H1 (cell line): ENCODE data around the gene LRRC2. TPM values are rescaled to one million over a fixed set of nuclear protein-coding genes. Genes with fewer than 3 reads are reported as not detected.

ENCODE experiments used
- CTCF ChIA-PET: fragments of 300-600 bp; sonication (Branson Sonifier 250); formaldehyde crosslinking; loops from one replicate; lab custom pipeline; 2021; ENCODE audit not compliant: partially characterized antibody; lab: Charles Lee
- POLR2A ChIA-PET: fragments of 300-600 bp; sonication (Branson Sonifier 250); formaldehyde crosslinking; loops from one replicate; lab custom pipeline; 2021; ENCODE audit warnings: inconsistent platforms; ENCODE audit not compliant: partially characterized antibody; lab: Charles Lee
- DNase-seq, 2 experiments: peaks; one replicate each; pipeline versions ENCODE4 v3.0.0 to v3.0.0-alpha.2; 2010 to 2022; ENCODE audit warnings: low spot score in 2 of 2, low read depth in 1 of 2, mixed read lengths in 1 of 2
- FAIRE-seq: peaks from 2 replicates; lab custom pipeline; 2011; peaks lifted over from hg19 to GRCh38; lab: Jason Lieb, UNC
- H2AFZ ChIP-seq: 2 replicates; pipeline ENCODE4 v1.8.1; 2012; ENCODE audit warnings: low read length, inconsistent platforms
- H2AK5ac ChIP-seq: 2 replicates; pipeline ENCODE4 v1.6.1; 2013; ENCODE audit warnings: low read depth, low read length
- H2BK120ac ChIP-seq: replicated peaks from 2 replicates; pipeline ENCODE3; 2013; ENCODE audit warnings: low read depth, low read length, inconsistent platforms
- H2BK12ac ChIP-seq: 2 replicates; pipeline ENCODE4 v1.6.1; 2013; ENCODE audit warnings: low read depth, low read length
- H2BK15ac ChIP-seq: 2 replicates; pipeline ENCODE4 v1.6.1; 2013; ENCODE audit warnings: low read length
- H2BK20ac ChIP-seq: 2 replicates; pipeline ENCODE4 v1.6.1; 2013; ENCODE audit warnings: low read length
- H2BK5ac ChIP-seq: 2 replicates; pipeline ENCODE4 v1.6.1; 2013; ENCODE audit warnings: low read depth, low read length
- H3K14ac ChIP-seq: 2 replicates; pipeline ENCODE4 v1.6.1; 2013; ENCODE audit warnings: inconsistent platforms; ENCODE audit not compliant: insufficient read length
- H3K18ac ChIP-seq: 2 replicates; pipeline ENCODE4 v1.6.1; 2013; ENCODE audit warnings: low read length; ENCODE audit errors: extremely low read depth
- H3K23ac ChIP-seq: 2 replicates; pipeline ENCODE4 v1.6.1; 2013; ENCODE audit warnings: inconsistent platforms; ENCODE audit not compliant: insufficient read length
- H3K23me2 ChIP-seq: 2 replicates; pipeline ENCODE4 v1.6.1; 2013; ENCODE audit warnings: low read depth, low read length
- H3K27ac ChIP-seq: 2 replicates; pipeline ENCODE4 v1.6.1; 2011; ENCODE audit warnings: low read depth, low read length, inconsistent platforms
- H3K27me3 ChIP-seq, 4 experiments: replicated peaks in 1 of 4; 1 replicate in 1 of 4; 2 replicates in 3 of 4; pipeline versions ENCODE4 v1.6.1 to v1.8.1; 2011 to 2013; ENCODE audit warnings: low read length in 3 of 4, mild to moderate bottlenecking in 3 of 4, inconsistent platforms in 2 of 4, mixed read lengths in 2 of 4, moderate library complexity in 1 of 4; ENCODE audit not compliant: control insufficient read depth in 3 of 4, insufficient read depth in 3 of 4; ENCODE audit errors: extremely low read depth in 1 of 4
- H3K36me3 ChIP-seq, 4 experiments: 2 replicates each; pipeline versions ENCODE4 v1.6.1 to v1.8.1; 2011 to 2013; ENCODE audit warnings: mild to moderate bottlenecking in 4 of 4, low read length in 3 of 4, moderate library complexity in 2 of 4, control low read depth in 1 of 4, inconsistent platforms in 1 of 4; ENCODE audit not compliant: insufficient read depth in 4 of 4, control insufficient read depth in 2 of 4
- H3K4ac ChIP-seq: replicated peaks from 2 replicates; pipeline ENCODE3; 2013; ENCODE audit warnings: low read length, low read depth, mixed read lengths, inconsistent platforms; ENCODE audit not compliant: insufficient read length
- H3K4me1 ChIP-seq, 4 experiments: replicated peaks in 1 of 4; 1 replicate in 1 of 4; 2 replicates in 3 of 4; pipeline versions ENCODE4 v1.6.1 to v1.8.1; 2011 to 2013; ENCODE audit warnings: low read length in 3 of 4, inconsistent platforms in 2 of 4, mixed read lengths in 1 of 4; ENCODE audit not compliant: insufficient read depth in 4 of 4, control insufficient read depth in 3 of 4
- H3K4me2 ChIP-seq, 2 experiments: 2 replicates each; pipeline versions ENCODE4 v1.6.1 to v1.8.1; 2011 to 2013; ENCODE audit warnings: low read depth in 2 of 2, low read length in 2 of 2, control low read depth in 1 of 2, inconsistent platforms in 1 of 2, mild to moderate bottlenecking in 1 of 2; ENCODE audit not compliant: insufficient read depth in 1 of 2
- H3K4me3 ChIP-seq, 4 experiments: fragments of 200-600, 300-600 bp in 1 of 4; sonication (generic), shearing (Covaris generic), sonication (Bioruptor Twin) in 1 of 4; 2 replicates each; pipeline versions ENCODE4 v1.5.1 to v1.8.1; 2011 to 2016; ENCODE audit warnings: low read length in 4 of 4, low read depth in 3 of 4, control low read depth in 2 of 4, inconsistent platforms in 2 of 4, mild to moderate bottlenecking in 2 of 4, mixed read lengths in 1 of 4, moderate library complexity in 1 of 4; ENCODE audit not compliant: insufficient read depth in 2 of 4; ENCODE audit errors: extremely low read depth in 1 of 4
- H3K56ac ChIP-seq: replicated peaks from 2 replicates; pipeline ENCODE3; 2013; ENCODE audit warnings: low read depth, mild to moderate bottlenecking, mixed read lengths, low read length, inconsistent platforms; ENCODE audit not compliant: insufficient read length
- H3K79me1 ChIP-seq: 2 replicates; pipeline ENCODE4 v1.6.1; 2013; ENCODE audit warnings: low read depth, low read length, control low read depth
- H3K79me2 ChIP-seq, 2 experiments: 2 replicates each; pipeline versions ENCODE4 v1.6.1 to v1.8.1; 2012 to 2013; ENCODE audit warnings: low read length in 2 of 2, mild to moderate bottlenecking in 2 of 2, inconsistent platforms in 1 of 2; ENCODE audit not compliant: insufficient read depth in 2 of 2, control insufficient read depth in 1 of 2
- H3K9ac ChIP-seq, 4 experiments: replicated peaks in 1 of 4; 1 replicate in 1 of 4; 2 replicates in 3 of 4; pipeline versions ENCODE4 v1.6.1 to v1.8.1; 2011 to 2013; ENCODE audit warnings: low read depth in 3 of 4, low read length in 3 of 4, control low read depth in 2 of 4, mild to moderate bottlenecking in 2 of 4, moderate library complexity in 2 of 4, inconsistent platforms in 1 of 4; ENCODE audit errors: extremely low read depth in 1 of 4
- H3K9me3 ChIP-seq, 2 experiments: 2 replicates each; pipeline versions ENCODE4 v1.6.1 to v1.8.1; 2012 to 2013; ENCODE audit warnings: mild to moderate bottlenecking in 2 of 2, moderate library complexity in 2 of 2, control low read depth in 1 of 2, inconsistent platforms in 1 of 2, low read depth in 1 of 2, low read length in 1 of 2, mixed read lengths in 1 of 2; ENCODE audit not compliant: insufficient read depth in 2 of 2
- H4K20me1 ChIP-seq, 2 experiments: replicated peaks in 1 of 2; 2 replicates each; pipeline versions ENCODE3 to v1.8.1; 2011 to 2013; ENCODE audit warnings: inconsistent platforms in 2 of 2, low read length in 2 of 2, mild to moderate bottlenecking in 1 of 2; ENCODE audit not compliant: insufficient read depth in 2 of 2, control insufficient read depth in 1 of 2
- H4K5ac ChIP-seq: 2 replicates; pipeline ENCODE4 v1.6.1; 2013; ENCODE audit warnings: low read length, low read depth, mixed read lengths, inconsistent platforms; ENCODE audit not compliant: insufficient read length
- H4K8ac ChIP-seq: 2 replicates; pipeline ENCODE4 v1.8.0; 2013; ENCODE audit warnings: mild to moderate bottlenecking, moderate library complexity, low read length, inconsistent platforms; ENCODE audit not compliant: insufficient read depth; ENCODE audit errors: extremely low read depth
- H4K91ac ChIP-seq: replicated peaks from 2 replicates; pipeline ENCODE3; 2013; ENCODE audit warnings: low read length, mixed read lengths, inconsistent platforms; ENCODE audit not compliant: insufficient read length
- BACH1 ChIP-seq: IDR thresholded peaks from 2 replicates; pipeline ENCODE4 v1.6.1; 2012; ENCODE audit warnings: low read length, improper control_type of control experiment
- CTBP2 ChIP-seq: IDR thresholded peaks from 2 replicates; pipeline ENCODE4 v1.7.0; 2011; ENCODE audit warnings: borderline replicate concordance, mild to moderate bottlenecking, moderate library complexity, mixed read lengths, low read length; ENCODE audit not compliant: insufficient read depth, insufficient read length
- EGR1 ChIP-seq: IDR thresholded peaks from 2 replicates; pipeline ENCODE4 v1.6.1; 2011; ENCODE audit warnings: low read depth, low read length, borderline replicate concordance
- EZH2 ChIP-seq: fragments of 200-600 bp; sonication (generic); IDR thresholded peaks from 2 replicates; pipeline ENCODE4 v1.7.1; 2012; ENCODE audit warnings: low read depth, mild to moderate bottlenecking, moderate library complexity, low read length, inconsistent platforms; ENCODE audit not compliant: severe bottlenecking
- GTF2F1 ChIP-seq: IDR thresholded peaks from 2 replicates; pipeline ENCODE4 v1.6.1; 2012; ENCODE audit warnings: low read depth, low read length, improper control_type of control experiment, borderline replicate concordance
- HDAC2 ChIP-seq, 2 experiments: fragments of 300-600 bp in 1 of 2; sonication (generic) in 1 of 2; IDR thresholded peaks; 2 replicates each; pipeline ENCODE4 v1.6.1; 2011 to 2012; ENCODE audit warnings: low read depth in 2 of 2, low read length in 2 of 2, mild to moderate bottlenecking in 2 of 2, moderate library complexity in 2 of 2, borderline replicate concordance in 1 of 2, inconsistent platforms in 1 of 2
- JUN ChIP-seq: IDR thresholded peaks from 2 replicates; pipeline ENCODE4 v1.6.1; 2011; ENCODE audit warnings: low read depth, mild to moderate bottlenecking, improper control_type of control experiment, low read length
- JUND ChIP-seq: IDR thresholded peaks from 2 replicates; pipeline ENCODE4 v1.6.1; 2011; ENCODE audit warnings: mild to moderate bottlenecking, improper control_type of control experiment, low read length
- KDM5A ChIP-seq: fragments of 200-600 bp; IDR thresholded peaks from 2 replicates; pipeline ENCODE4 v1.7.1; 2012; ENCODE audit warnings: mild to moderate bottlenecking, low read length, inconsistent platforms, mixed read lengths
- RAD21 ChIP-seq, 2 experiments: IDR thresholded peaks in 1 of 2; conservative IDR thresholded peaks in 1 of 2; 2 replicates each; pipeline ENCODE4 v1.6.1; 2011; ENCODE audit warnings: low read depth in 2 of 2, low read length in 2 of 2, improper control_type of control experiment in 1 of 2, inconsistent platforms in 1 of 2, mild to moderate bottlenecking in 1 of 2, moderate library complexity in 1 of 2
- RBBP5 ChIP-seq: IDR thresholded peaks from 2 replicates; pipeline ENCODE4 v1.7.1; 2012; ENCODE audit warnings: low read depth, mild to moderate bottlenecking, inconsistent platforms, low read length, moderate library complexity, borderline replicate concordance
- polyA plus RNA-seq, 7 experiments: library from polyadenylated mRNA; depleted of rRNA in 3 of 7; stranded (reverse) in 5 of 7; unstranded in 2 of 7; fragments of >200 nt in 5 of 7; fragments of 200-250 nt in 2 of 7; gene quantifications; 1 replicate in 5 of 7; 2 replicates in 1 of 7; 4 replicates in 1 of 7; pipeline versions ENCODE4 v1.2.1 to v1.2.3, GENCODE V29; 2011 to 2013; ENCODE audit warnings: missing spikeins in 2 of 7, mixed read lengths in 2 of 7
- total RNA-seq: library from RNA; stranded (reverse); fragmentation: NEBNext Ultra II Directional; extraction: Animal tissue kit (Norgen Biotek cat#: 25700); gene quantifications from 2 replicates; pipeline ENCODE4 v1.2.1, GENCODE V29; 2021
- TF ChIP-seq, protein P1 (sequence below): IDR thresholded peaks from 2 replicates; pipeline ENCODE4 v1.6.1; 2011; ENCODE audit warnings: low read length, improper control_type of control experiment

LRRC2 gene
- total and polyA plus RNA-seq, 2 of the 8 experiments (the other 6 are each of a cell fraction or from before 2014, with no cell fraction given), result 1.4 to 6.4 TPM

DNA sequence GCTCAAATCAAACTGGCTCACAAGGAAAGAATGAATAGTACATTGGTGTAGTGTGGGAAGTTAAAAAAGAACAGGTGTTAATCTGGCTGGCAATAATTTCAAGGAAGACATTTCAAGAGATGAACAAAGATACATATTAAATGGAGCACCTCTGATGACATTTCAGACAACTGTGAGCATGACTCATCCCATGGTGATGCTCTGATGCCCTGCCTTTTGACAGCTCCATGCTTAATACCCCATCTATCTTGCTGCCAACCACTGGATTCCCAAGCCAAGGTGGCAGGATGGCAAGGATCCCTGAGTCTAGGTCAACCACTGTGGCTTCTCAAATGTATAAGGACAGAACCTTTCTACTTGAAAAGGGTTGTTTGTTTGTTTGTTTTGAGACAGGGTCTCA, 29.3 kb downstream of the LRRC2 start:
- Histone ChIP-seq H3K9ac (no peak overlapping the region), H3K9me3 (no peaks in the 10 kb centered on the region), H3K36me3 (peaks cover 0 to 2% (median 0%) of the 10 kb centered on the region in 4 experiments; a peak in 2 of 8 replicates), H3K4ac (no peak overlapping the region), H3K79me1 (no peaks in the 10 kb centered on the region), H3K14ac (no peak overlapping the region), H2BK120ac (no peak overlapping the region), H3K27ac (no peak overlapping the region), H2BK20ac (no peak overlapping the region), H3K4me1 (peaks cover 0 to 5% (median 4%) of the 10 kb centered on the region in 4 experiments; a peak in 4 of 7 replicates), H2BK12ac (no peak overlapping the region), H4K5ac (no peak overlapping the region), H4K91ac (no peak overlapping the region), H3K18ac (no peak overlapping the region; the same call in 1 of the 2 replicates), H4K20me1 (no peaks in the 10 kb centered on the region), H3K79me2 (no peaks in the 10 kb centered on the region), H4K8ac (no peak overlapping the region), H3K56ac (no peak overlapping the region), H2BK15ac (no peak overlapping the region), H3K27me3 (no peaks in the 10 kb centered on the region), H2AFZ (no peak overlapping the region), H3K23me2 (no peaks in the 10 kb centered on the region), H3K4me3 (no peak overlapping the region), H2AK5ac (no peak overlapping the region), H3K23ac (no peak overlapping the region), H3K4me2 (no peak overlapping the region), H2BK5ac (no peak overlapping the region)
- POLR2A ChIA-PET, result no interaction called here
- DNase-seq (no peak), FAIRE-seq (no peak)
- CTCF ChIA-PET, result interaction anchor here (1.5 kb wide), 1 partner anchor 13 kb away, joined by 4 read pairs; no protein-coding TSS in a partner anchor
- TF ChIP-seq HDAC2 (IDR thresholded peaks at IDR 0.05; ENCODE audit: borderline replicate concordance in 1 of 2, low read depth in 2 of 2, low read length in 2 of 2) (no peak), EGR1 (no peak), JUN (no peak), CTBP2 (no peak), BACH1 (no peak), JUND (no peak), GTF2F1 (no peak), EZH2 (no peak), KDM5A (no peak), RBBP5 (no peak), RAD21 (IDR thresholded peaks at IDR 0.05 in 1 of 2, conservative IDR thresholded peaks at IDR 0.05 in 1 of 2; ENCODE audit: low read depth in 2 of 2, low read length in 2 of 2) (no peak)
- TF ChIP-seq, protein P1, sequence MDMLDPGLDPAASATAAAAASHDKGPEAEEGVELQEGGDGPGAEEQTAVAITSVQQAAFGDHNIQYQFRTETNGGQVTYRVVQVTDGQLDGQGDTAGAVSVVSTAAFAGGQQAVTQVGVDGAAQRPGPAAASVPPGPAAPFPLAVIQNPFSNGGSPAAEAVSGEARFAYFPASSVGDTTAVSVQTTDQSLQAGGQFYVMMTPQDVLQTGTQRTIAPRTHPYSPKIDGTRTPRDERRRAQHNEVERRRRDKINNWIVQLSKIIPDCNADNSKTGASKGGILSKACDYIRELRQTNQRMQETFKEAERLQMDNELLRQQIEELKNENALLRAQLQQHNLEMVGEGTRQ, result no peak
